NCI-H128 (cell line): ENCODE measurements around the gene FRA10AC1.

Source experiments
- DNase-seq: peaks from one replicate; lab custom pipeline; 2025; ENCODE audit not compliant: unreplicated experiment; lab: John Stamatoyannopoulos, UW

The FRA10AC1 gene

DNA sequence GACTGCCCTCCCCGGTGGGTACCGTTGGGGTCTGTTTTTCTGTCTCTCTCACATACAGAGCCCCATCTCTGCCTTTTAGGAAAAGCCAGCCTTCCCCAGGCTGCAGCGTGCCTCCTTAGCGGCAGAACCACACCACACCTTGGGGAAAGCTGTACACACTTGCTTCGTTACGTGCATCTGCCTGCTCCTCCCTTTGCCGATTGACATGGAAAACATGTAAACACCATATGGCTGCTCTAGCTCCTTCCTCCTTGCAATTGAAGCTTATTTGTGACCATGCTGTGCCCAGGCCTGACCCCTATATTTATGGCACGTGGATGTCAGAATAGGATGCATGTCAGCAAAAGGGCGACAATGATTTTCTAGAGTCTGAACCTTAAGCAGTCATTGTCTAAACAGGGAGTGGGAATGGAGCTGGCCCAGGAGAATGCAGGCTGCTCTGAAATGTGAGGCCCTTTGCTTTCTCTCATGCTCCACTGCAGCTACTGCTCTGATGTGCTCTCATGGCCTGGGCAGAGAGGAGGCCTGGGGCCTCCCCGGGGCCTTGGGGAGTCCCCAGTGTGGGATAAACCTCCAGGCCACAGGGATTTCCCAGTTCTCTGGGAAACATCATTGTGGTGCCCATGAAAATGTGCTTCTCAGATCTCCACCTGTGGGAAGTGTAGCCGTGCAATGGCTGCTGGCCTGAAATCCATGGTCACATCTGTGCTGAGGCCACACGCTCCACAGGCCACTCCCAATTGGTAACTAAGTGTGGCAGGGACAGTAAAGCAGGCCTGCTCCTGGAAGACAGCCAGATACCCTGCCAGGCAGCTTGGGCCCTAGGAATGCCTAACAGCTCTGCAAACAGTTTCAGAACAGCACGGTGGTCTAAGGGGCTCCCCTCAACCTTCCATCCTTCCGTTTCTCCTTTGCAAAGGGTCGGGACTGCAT, 71.5 kb downstream of the FRA10AC1 start:
- no peak for DNase-seq

GRCh38 chr10:93629647-93630305, 72.6 kb downstream of the FRA10AC1 start:
- DNase-seq, result no peak

- no peak for DNase-seq
These were observed 73.5 kb downstream of the FRA10AC1 start for GRCh38 chr10:93628858-93629257.

DNA sequence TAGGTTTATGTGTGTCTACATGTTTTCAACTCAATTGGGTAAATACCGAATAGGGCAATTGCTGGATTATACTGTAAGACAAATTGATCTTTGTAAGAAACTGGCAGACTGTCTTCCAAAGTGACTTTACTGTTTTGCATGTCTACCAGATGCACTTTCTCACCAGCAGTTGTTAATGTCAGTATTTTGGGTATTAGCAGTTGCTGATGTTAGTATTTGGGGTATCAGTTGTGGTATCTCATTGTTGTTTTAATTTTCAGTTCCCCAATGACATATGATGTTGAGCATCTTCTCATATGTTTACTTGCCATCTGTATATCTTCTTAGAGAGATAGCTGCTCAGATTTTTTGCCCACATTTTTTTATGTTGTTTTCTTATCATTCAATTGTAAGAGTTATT, 79.5 kb downstream of the FRA10AC1 start:
- no peak for DNase-seq

DNA sequence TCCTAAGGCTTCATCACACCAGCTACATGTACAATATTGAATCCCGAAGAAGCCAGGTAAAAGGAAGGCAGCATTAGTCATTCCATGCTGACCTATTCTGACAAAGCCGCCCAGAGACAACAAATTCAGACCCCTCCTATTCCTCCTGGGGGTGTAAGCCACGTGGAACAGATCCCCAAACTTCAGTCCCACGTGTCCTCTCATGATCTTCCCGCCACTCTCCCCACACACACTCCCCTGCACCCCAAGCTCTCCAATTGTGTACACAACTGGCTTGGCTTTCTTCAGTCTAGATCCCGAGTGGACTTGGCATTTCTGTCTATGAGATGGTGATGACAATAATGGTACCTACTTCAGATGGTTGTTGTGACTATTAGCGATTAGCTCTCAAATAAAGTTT, 81.5 kb downstream of the FRA10AC1 start:
- DNase-seq, result no peak
